Measurements from ENCODE around the gene EZR.

EZR gene

GRCh38 chr6:158771399-158772152 is 47.6 kb downstream of the EZR start:
- no peak overlapping the region for H3K27ac ChIP-seq
- TF ChIP-seq CTCF (IDR thresholded peaks at IDR 0.05): no peak
- TF ChIP-seq ZFX (IDR thresholded peaks at IDR 0.05; ENCODE audit: borderline replicate concordance): no peak

- no peak overlapping the region for H3K27ac ChIP-seq
- TF ChIP-seq CTCF (IDR thresholded peaks at IDR 0.05) (no peak), ZFX (IDR thresholded peaks at IDR 0.05; ENCODE audit: borderline replicate concordance) (no peak)
Measured at GRCh38 chr6:158770533-158771330, 48.4 kb downstream of the EZR start.

- TF ChIP-seq CTCF (IDR thresholded peaks at IDR 0.05) (no peak), ZFX (IDR thresholded peaks at IDR 0.05; ENCODE audit: borderline replicate concordance) (no peak)
- H3K27ac ChIP-seq: no peak overlapping the region
Measured at GRCh38 chr6:158769771-158770432, 49.3 kb downstream of the EZR start.

GRCh38 chr6:158769234-158769770 is 49.9 kb downstream of the EZR start:
- no peak overlapping the region for H3K27ac ChIP-seq
- no peak for TF ChIP-seq ZFX (IDR thresholded peaks at IDR 0.05; ENCODE audit: borderline replicate concordance)
- TF ChIP-seq CTCF (IDR thresholded peaks at IDR 0.05): no peak

- H3K27ac ChIP-seq: no peak overlapping the region
- TF ChIP-seq CTCF (IDR thresholded peaks at IDR 0.05) (no peak), ZFX (IDR thresholded peaks at IDR 0.05; ENCODE audit: borderline replicate concordance) (no peak)
Measured at GRCh38 chr6:158768436-158768835, 50.7 kb downstream of the EZR start.

- TF ChIP-seq ZFX (IDR thresholded peaks at IDR 0.05; ENCODE audit: borderline replicate concordance) (no peak), CTCF (IDR thresholded peaks at IDR 0.05) (no peak)
- H3K27ac ChIP-seq: no peak overlapping the region
Measured at GRCh38 chr6:158767709-158768108, 51.5 kb downstream of the EZR start.

Measured in 22Rv1 (cell line).